DND-41 (cell line): ENCODE measurements around the gene DEPDC4.

Source experiments
- ATAC-seq: fragments of 200-7000 bp; cut with Tn5 transposase; 3 replicates; pipeline ENCODE4 v1.9.1; 2021; ENCODE audit warnings: low read depth; ENCODE audit not compliant: insufficient read depth
- DNase-seq: peaks from one replicate; pipeline ENCODE4 v3.0.0-alpha.2; 2020
- H2AFZ ChIP-seq: 2 replicates; pipeline ENCODE4 v1.6.0; 2012; ENCODE audit warnings: low read depth, low read length
- H3K27ac ChIP-seq: 2 replicates; pipeline ENCODE4 v1.5.1; 2012; ENCODE audit warnings: low read length, inconsistent platforms
- H3K27me3 ChIP-seq: fragments of 200-600 bp; sonication (generic); 2 replicates; pipeline ENCODE4 v1.6.0; 2012; ENCODE audit warnings: low read length, mild to moderate bottlenecking, inconsistent platforms; ENCODE audit not compliant: insufficient read depth, poor library complexity
- H3K36me3 ChIP-seq: 2 replicates; pipeline ENCODE4 v1.5.1; 2012; ENCODE audit warnings: low read length, inconsistent platforms; ENCODE audit not compliant: insufficient read depth
- H3K4me1 ChIP-seq: 2 replicates; pipeline ENCODE4 v1.5.1; 2012; ENCODE audit warnings: mild to moderate bottlenecking, low read length; ENCODE audit not compliant: insufficient read depth
- H3K4me2 ChIP-seq: 2 replicates; pipeline ENCODE4 v1.6.0; 2012; ENCODE audit warnings: mild to moderate bottlenecking, moderate library complexity, low read length, inconsistent platforms; ENCODE audit not compliant: insufficient read depth
- H3K4me3 ChIP-seq, 2 experiments: fragments of 200-600 bp in 1 of 2; shearing (Covaris generic) in 1 of 2; 2 replicates each; pipeline ENCODE4 v1.5.1; 2012 to 2016; ENCODE audit warnings: inconsistent platforms in 2 of 2, low read length in 2 of 2, mild to moderate bottlenecking in 2 of 2, low read depth in 1 of 2, moderate library complexity in 1 of 2
- H3K79me2 ChIP-seq: 2 replicates; pipeline ENCODE4 v1.6.0; 2012; ENCODE audit warnings: low read length, inconsistent platforms; ENCODE audit not compliant: insufficient read depth
- H3K9ac ChIP-seq: 2 replicates; pipeline ENCODE4 v1.6.0; 2012; ENCODE audit warnings: low read depth, mild to moderate bottlenecking, inconsistent platforms, low read length, moderate library complexity
- H3K9me3 ChIP-seq: 2 replicates; pipeline ENCODE4 v1.5.1; 2012; ENCODE audit warnings: low read length, moderate library complexity, mild to moderate bottlenecking, inconsistent platforms; ENCODE audit not compliant: insufficient read depth, severe bottlenecking
- H4K20me1 ChIP-seq: 2 replicates; pipeline ENCODE4 v1.6.0; 2012; ENCODE audit warnings: low read length; ENCODE audit not compliant: insufficient read depth
- CTCF ChIP-seq: IDR thresholded peaks from 2 replicates; pipeline ENCODE4 v1.5.1; 2012; ENCODE audit warnings: borderline replicate concordance, low read length, moderate library complexity, mild to moderate bottlenecking; ENCODE audit not compliant: poor library complexity, severe bottlenecking; ENCODE audit errors: extremely low read depth
- EZH2 ChIP-seq: IDR thresholded peaks from 3 replicates; pipeline ENCODE4 v1.6.1; 2012; ENCODE audit warnings: borderline replicate concordance, low read depth, mild to moderate bottlenecking, moderate library complexity, low read length, inconsistent platforms; ENCODE audit not compliant: severe bottlenecking

Gene DEPDC4

GRCh38 chr12:100249941-100250340 lies 16.9 kb downstream of the DEPDC4 start:
- Histone ChIP-seq H3K36me3 (no peaks in the 10 kb centered on the region), H3K4me2 (no peak overlapping the region), H3K9ac (no peak overlapping the region), H3K27me3 (no peaks in the 10 kb centered on the region), H3K27ac (no peak overlapping the region), H2AFZ (no peak overlapping the region), H3K79me2 (no peaks in the 10 kb centered on the region), H4K20me1 (no peaks in the 10 kb centered on the region), H3K9me3 (no peaks in the 10 kb centered on the region), H3K4me3 (no peak overlapping the region), H3K4me1 (no peaks in the 10 kb centered on the region)
- TF ChIP-seq EZH2 (no peak), CTCF (no peak)
- DNase-seq = no peak
- no peak for ATAC-seq

GRCh38 chr12:100248886-100249285 lies 18.0 kb downstream of the DEPDC4 start:
- Histone ChIP-seq H4K20me1 (no peaks in the 10 kb centered on the region), H3K4me1 (no peaks in the 10 kb centered on the region), H3K4me2 (no peak overlapping the region), H2AFZ (no peak overlapping the region), H3K79me2 (no peaks in the 10 kb centered on the region), H3K4me3 (no peak overlapping the region), H3K9ac (no peak overlapping the region), H3K27ac (no peak overlapping the region), H3K36me3 (no peaks in the 10 kb centered on the region), H3K27me3 (no peaks in the 10 kb centered on the region), H3K9me3 (no peaks in the 10 kb centered on the region)
- TF ChIP-seq EZH2 = no peak
- no peak for TF ChIP-seq CTCF
- DNase-seq = no peak
- ATAC-seq = no peak

GRCh38 chr12:100247765-100248164 lies 19.1 kb downstream of the DEPDC4 start:
- ATAC-seq (no peak), DNase-seq (no peak)
- no peaks in the 10 kb centered on the region for H3K79me2 ChIP-seq
- H3K4me2 ChIP-seq = no peak overlapping the region
- no peaks in the 10 kb centered on the region for H3K36me3 ChIP-seq
- H3K27ac ChIP-seq = no peak overlapping the region
- H4K20me1 ChIP-seq = no peaks in the 10 kb centered on the region
- H3K9ac ChIP-seq = no peak overlapping the region
- H2AFZ ChIP-seq = no peak overlapping the region
- H3K4me3 ChIP-seq = no peak overlapping the region
- no peaks in the 10 kb centered on the region for H3K27me3 ChIP-seq
- no peaks in the 10 kb centered on the region for H3K4me1 ChIP-seq
- no peak for TF ChIP-seq EZH2
- TF ChIP-seq CTCF = no peak
- no peaks in the 10 kb centered on the region for H3K9me3 ChIP-seq

- ATAC-seq (no peak), DNase-seq (no peak)
- H3K36me3 ChIP-seq = no peaks in the 10 kb centered on the region
- H3K27me3 ChIP-seq = no peaks in the 10 kb centered on the region
- no peaks in the 10 kb centered on the region for H4K20me1 ChIP-seq
- H3K4me3 ChIP-seq = no peak overlapping the region
- H3K4me1 ChIP-seq = no peaks in the 10 kb centered on the region
- no peak overlapping the region for H3K27ac ChIP-seq
- H3K4me2 ChIP-seq = no peak overlapping the region
- no peaks in the 10 kb centered on the region for H3K9me3 ChIP-seq
- H3K9ac ChIP-seq = no peak overlapping the region
- no peaks in the 10 kb centered on the region for H3K79me2 ChIP-seq
- no peak for TF ChIP-seq CTCF
- TF ChIP-seq EZH2 = no peak
- H2AFZ ChIP-seq = no peak overlapping the region
Measured at GRCh38 chr12:100243137-100243536, 23.7 kb downstream of the DEPDC4 start.
